Liver (tissue), 3 donors: ENCODE results near the gene KIF15.

Experiments
- NR2F2 ChIP-seq: IDR thresholded peaks from 2 replicates; pipeline ENCODE4 v1.6.1; 2016; ENCODE audit warnings: antibody characterized with exemption
- TF ChIP-seq, protein P1 (sequence below): fragments of 150-350 bp; IDR thresholded peaks from 2 replicates; pipeline ENCODE4 v1.5.1; 2017; ENCODE audit warnings: improper control_type of control experiment, low read depth, low read length; ENCODE audit not compliant: missing input control
- TF ChIP-seq, protein P2 (sequence below): IDR thresholded peaks from 2 replicates; pipeline ENCODE4 v1.6.1; 2016; ENCODE audit warnings: antibody characterized with exemption
- TF ChIP-seq, protein P3 (sequence below): IDR thresholded peaks from 2 replicates; pipeline ENCODE4 v1.6.1; 2016; ENCODE audit warnings: antibody characterized with exemption
- donor health status: healthy.
- donor health status: healthy.

DNA sequence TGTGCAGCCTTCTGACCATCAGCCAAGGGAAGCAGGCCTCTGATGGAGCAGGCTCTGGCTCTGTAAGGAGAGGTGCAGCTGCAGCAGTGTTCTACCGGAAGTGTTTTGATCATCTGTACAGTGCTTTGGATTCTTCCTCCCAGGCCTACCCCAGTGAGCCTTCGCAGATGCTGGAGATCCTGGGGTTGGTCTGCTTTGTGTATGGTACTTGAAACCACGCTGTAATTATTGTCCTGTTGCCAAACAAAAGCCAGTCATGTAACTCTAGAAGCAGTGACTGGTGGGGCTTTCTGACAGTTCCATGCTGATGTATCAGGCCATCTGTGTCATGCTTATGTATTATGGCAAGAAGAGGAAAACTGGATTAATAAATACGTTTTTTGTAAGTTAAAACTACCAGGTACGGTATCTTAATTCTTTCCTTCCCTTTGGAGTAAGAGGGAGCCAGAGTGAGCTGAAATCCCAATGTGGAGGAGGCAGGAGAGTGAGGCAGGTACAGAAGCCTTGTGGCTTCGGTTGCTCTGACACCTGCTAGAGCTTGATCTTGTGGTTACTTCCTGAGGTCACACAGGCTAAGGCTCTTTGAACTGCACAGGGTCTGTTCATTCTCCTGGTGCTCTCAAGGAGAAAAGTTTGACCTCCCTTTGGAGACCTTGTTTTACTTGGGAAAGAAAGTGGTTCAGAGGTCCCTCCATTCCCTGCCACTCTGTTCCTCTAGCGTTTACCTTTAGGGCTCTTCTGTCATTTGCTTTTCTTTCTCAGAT is 103.9 kb downstream of the KIF15 start:
- TF ChIP-seq, protein P1, sequence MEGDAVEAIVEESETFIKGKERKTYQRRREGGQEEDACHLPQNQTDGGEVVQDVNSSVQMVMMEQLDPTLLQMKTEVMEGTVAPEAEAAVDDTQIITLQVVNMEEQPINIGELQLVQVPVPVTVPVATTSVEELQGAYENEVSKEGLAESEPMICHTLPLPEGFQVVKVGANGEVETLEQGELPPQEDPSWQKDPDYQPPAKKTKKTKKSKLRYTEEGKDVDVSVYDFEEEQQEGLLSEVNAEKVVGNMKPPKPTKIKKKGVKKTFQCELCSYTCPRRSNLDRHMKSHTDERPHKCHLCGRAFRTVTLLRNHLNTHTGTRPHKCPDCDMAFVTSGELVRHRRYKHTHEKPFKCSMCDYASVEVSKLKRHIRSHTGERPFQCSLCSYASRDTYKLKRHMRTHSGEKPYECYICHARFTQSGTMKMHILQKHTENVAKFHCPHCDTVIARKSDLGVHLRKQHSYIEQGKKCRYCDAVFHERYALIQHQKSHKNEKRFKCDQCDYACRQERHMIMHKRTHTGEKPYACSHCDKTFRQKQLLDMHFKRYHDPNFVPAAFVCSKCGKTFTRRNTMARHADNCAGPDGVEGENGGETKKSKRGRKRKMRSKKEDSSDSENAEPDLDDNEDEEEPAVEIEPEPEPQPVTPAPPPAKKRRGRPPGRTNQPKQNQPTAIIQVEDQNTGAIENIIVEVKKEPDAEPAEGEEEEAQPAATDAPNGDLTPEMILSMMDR = no peak
- TF ChIP-seq, protein P2, sequence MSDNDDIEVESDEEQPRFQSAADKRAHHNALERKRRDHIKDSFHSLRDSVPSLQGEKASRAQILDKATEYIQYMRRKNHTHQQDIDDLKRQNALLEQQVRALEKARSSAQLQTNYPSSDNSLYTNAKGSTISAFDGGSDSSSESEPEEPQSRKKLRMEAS = no peak
- TF ChIP-seq, protein P3, sequence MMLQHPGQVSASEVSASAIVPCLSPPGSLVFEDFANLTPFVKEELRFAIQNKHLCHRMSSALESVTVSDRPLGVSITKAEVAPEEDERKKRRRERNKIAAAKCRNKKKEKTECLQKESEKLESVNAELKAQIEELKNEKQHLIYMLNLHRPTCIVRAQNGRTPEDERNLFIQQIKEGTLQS = no peak
- no peak for TF ChIP-seq NR2F2
